ENCODE results near the gene GPC6.

- TF ChIP-seq CTCF (IDR thresholded peaks at IDR 0.05; ENCODE audit: insufficient read depth, low read length, poor library complexity, severe bottlenecking) (no peak), EZH2phosphoT487 (conservative IDR thresholded peaks at IDR 0.05; ENCODE audit: low read length) (no peak)
These were observed 518.3 kb downstream of the GPC6 start for GRCh38 chr13:93744886-93745285.
